NAMALWA (cell line): ENCODE data around the gene GCSAM.

ENCODE experiments used
- DNase-seq: peaks from one replicate; pipeline ENCODE4 v3.0.0-alpha.2; 2015; ENCODE audit warnings: low spot score

The GCSAM gene

DNA sequence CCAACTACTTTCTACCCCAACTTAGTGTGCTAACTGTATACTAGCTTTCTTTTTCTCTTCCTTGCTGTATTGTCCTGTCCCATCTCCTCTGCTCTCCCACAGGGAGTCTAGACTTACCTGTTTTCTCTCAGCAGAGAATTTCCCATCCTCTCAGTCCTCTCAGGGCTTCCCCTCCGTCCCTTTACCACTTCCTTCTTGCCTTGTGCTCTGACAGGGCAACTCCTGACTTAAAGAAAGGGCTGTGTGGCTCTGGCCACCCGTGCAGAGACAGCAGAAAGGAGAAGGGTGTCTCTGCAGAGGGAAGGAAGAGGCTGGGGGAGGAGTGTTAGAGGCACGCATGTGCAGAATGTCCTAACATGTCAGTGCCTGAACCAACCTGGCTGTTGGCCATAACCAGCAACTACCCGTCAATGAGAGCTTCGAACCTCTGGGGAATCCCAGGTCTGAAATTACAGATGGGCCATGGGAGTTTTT lies at the start of gene GCSAM:
TSS of gene GCSAM (minus strand) at position 274 of the 474 bp plus-strand sequence. CDS start at position 146, 128 bp downstream.
- DNase-seq, result peak; percentile 96

- DNase-seq, result no peak
These were observed 42.6 kb upstream of the GCSAM start for GRCh38 chr3:112175646-112176045.

DNA sequence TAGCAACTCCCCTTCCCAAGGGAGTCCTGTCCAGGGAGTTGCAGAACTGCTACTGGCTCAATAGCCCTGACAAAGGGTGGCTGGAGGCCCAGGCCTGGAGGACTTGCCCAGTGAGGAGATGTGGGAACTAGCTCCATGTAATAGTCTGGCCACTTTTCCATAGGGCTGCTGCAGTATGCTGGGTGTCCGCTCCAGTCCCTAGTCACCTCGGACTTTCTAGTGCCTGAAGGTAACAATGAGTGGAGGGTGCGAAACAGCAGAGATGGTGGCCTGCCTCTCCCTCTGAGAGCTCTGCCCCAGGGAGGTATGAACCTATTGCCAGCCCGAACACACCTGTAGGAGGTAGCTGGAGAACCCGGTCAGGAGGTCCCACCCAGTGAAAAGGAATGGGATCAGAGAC lies 42.0 kb upstream of the GCSAM start:
- no peak for DNase-seq

GRCh38 chr3:112171144-112171543 lies 38.1 kb upstream of the GCSAM start:
- no peak for DNase-seq

GRCh38 chr3:112170046-112170445 lies 37.0 kb upstream of the GCSAM start:
- DNase-seq, result no peak

GRCh38 chr3:112167758-112168157 lies 34.7 kb upstream of the GCSAM start:
- DNase-seq, result peak; percentile 50

- no peak for DNase-seq
These were observed 16.1 kb upstream of the GCSAM start for GRCh38 chr3:112149136-112149535.

GRCh38 chr3:112143689-112144088 lies 10.6 kb upstream of the GCSAM start:
- no peak for DNase-seq

DNA sequence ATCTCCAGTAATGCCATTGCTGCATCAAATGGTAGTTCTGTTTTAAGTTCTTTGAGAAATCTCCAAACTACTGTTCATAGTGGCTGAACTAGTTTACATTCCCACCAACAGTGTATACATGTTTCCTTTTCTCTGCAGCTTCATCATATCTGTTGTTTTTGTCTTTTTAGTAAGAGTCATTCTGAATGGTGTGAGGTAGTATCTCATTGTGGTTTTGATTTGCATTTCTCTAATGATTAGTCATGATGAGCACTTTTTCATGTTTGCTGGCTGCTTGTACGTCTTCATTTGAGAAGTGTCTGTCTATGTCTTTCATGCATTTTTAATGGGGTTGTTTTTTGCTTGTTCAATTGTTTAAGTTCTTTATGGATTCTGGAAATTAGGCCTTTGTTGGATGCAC lies 10.2 kb upstream of the GCSAM start:
- no peak for DNase-seq

DNA sequence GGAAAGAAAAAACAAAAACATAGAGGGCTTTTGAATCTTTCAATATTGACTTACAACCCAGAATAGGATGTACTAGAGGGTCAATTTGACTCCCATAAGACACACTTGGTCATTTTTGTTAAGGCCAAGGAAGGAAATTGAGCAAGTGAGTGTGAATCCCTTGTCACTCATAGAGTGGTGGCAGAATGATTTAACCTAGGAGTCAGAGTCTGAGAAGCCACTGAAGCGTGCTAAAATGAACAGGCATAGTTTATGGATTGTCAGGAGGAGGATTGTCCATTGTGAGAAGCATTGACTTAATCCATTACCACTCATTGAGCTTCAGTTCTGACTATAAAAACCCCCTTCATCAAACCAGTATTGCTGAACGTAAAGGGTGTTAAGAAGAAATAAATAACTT lies 8.2 kb upstream of the GCSAM start:
- DNase-seq, result no peak

- DNase-seq, result no peak
These were observed 7.5 kb upstream of the GCSAM start for GRCh38 chr3:112140584-112140983.

- DNase-seq, result no peak
These were observed 5.3 kb upstream of the GCSAM start for GRCh38 chr3:112138219-112138969.

- peak; percentile 51 for DNase-seq
These were observed 4.7 kb upstream of the GCSAM start for GRCh38 chr3:112137781-112138180.

GRCh38 chr3:112136959-112137693 lies 4.1 kb upstream of the GCSAM start:
- DNase-seq, result peak; percentile 92

DNA sequence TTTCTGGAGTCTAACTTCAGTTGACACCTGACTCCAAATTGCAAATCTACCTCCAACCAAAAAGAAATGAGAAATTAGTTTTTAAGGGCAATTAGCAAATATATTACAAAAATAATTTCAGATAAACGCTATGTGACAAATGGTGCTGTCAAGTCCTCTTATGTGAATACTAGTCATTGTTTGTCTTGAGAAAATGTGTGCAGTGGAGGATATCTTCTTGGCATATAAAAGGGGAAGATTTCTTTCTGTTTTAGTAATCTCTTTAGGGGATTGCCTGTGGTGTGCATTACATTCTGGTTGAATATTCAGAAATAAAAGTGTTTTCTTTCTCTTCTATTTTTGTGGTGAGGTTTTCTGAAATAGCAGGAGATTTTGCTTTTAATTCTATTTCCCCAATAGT lies 3.0 kb upstream of the GCSAM start:
- DNase-seq, result peak; percentile 53

- peak; percentile 46 for DNase-seq
These were observed 1.5 kb upstream of the GCSAM start for GRCh38 chr3:112134335-112135124.

DNA sequence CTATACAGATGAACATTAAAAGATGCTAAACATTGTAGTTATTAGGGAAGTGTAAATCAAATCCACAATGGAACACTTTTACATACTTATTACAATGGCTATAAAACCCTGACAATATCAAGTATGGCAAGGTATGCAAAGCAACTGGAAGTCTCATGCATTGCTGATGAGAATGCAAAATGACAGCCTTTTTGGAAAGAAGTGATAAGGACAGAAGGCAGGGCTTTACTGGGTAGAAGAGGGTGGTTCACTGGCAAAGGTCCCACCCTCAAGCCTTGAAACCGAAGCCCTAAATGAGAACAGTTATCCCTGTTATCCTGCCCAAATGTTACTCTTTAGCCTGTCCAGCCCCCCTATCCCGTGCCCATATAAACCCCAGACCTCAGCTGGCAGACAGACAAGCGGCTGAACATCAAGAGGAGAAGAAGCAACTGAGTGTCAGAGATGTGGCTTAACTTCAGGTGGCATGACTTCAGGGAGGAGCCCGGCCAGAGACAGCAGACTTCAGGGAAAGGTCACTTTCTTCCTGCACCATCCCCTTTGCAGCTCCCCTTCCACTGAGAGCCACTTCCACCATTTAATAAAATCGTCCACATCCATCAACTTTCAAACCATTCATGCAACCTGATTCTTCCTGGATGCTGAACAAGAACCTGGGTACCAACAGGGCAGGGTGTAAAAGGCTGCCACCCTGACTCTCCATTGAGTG lies 732 bp upstream of the GCSAM start:
- DNase-seq, result peak; percentile 83

DNA sequence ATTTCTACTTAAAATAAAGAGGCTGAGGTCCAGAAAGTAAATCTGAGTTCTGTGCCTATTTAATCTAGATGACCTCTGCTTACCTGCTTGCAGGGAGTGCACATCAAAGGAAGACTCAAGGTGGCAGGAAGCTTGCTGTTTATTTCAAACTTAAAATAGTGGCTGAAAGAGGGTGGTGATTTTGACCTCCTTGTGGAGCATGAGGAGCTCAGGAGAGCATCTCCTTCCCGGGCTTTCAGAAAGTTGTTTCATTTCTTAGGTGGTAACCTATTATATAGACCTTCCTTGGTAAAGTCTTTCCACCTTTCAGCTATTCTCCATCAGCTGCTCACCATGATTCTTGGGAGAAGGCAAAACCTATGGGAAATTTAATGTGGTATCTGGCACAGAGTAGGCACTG lies 494 bp downstream of the GCSAM start:
- peak; percentile 41 for DNase-seq

GRCh38 chr3:112132088-112132487 lies 960 bp downstream of the GCSAM start:
- DNase-seq, result peak; percentile 41

- DNase-seq, result peak; percentile 41
These were observed 1.9 kb downstream of the GCSAM start for GRCh38 chr3:112131111-112131510.

DNA sequence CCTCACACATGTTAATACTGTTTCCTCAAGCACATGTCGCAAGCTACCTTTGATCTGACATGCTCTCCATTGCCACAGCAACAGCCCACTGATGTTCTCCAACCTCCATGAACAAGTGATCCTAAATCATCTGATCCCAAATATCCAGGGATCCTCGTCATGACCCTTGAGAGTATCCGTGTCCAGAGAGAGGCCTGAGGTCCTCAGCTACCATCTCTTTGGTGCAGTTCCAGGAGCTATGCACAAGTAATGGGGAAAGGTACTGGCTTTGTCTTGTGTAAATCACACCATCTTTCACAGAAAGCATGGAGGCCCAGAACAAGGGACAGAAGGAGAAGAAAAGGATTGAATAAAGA lies 2.4 kb downstream of the GCSAM start:
- no peak for DNase-seq
